OCI-LY7 (cell line): ENCODE measurements around the gene MKI67. TPM values are rescaled to one million over a fixed set of nuclear protein-coding genes. Genes with fewer than 3 reads are reported as not detected.
"Not testable (repeated sequence)": the region's sequence is repeated elsewhere in the genome, so short reads cannot be mapped to it uniquely, and the experiment has no call there.

Experiments used
- BruUV-seq: library from RNA; stranded (reverse); fragments of 400-500 nt; replicated peaks from 2 replicates; lab custom pipeline; 2021; lab: Mats Ljungman, UMichigan
- CTCF ChIA-PET: fragments of 300-600 bp; sonication (Branson Sonifier 250); formaldehyde crosslinking; loops from one replicate; lab custom pipeline; 2022; ENCODE audit warnings: antibody characterized with exemption; ENCODE audit not compliant: unreplicated experiment; lab: Charles Lee
- POLR2A ChIA-PET: fragments of 300-600 bp; sonication (Branson Sonifier 250); formaldehyde crosslinking; loops from one replicate; lab custom pipeline; 2022; ENCODE audit warnings: antibody characterized with exemption; lab: Charles Lee
- DNase-seq: peaks from one replicate; pipeline ENCODE4 v3.0.0-alpha.2; 2015; ENCODE audit warnings: low spot score
- H2AFZ ChIP-seq: fragments of 200-600 bp; sonication (generic), shearing (Covaris generic); 2 replicates; pipeline ENCODE4 v1.6.1; 2014; ENCODE audit warnings: mild to moderate bottlenecking, antibody characterized with exemption, low read length, moderate library complexity
- H3K27ac ChIP-seq: fragments of 200-600 bp; sonication (generic); 2 replicates; pipeline ENCODE4 v1.5.1; 2014; ENCODE audit warnings: mixed run types, low read depth, mild to moderate bottlenecking, moderate library complexity, low read length, inconsistent platforms; ENCODE audit not compliant: poor library complexity, severe bottlenecking
- H3K36me3 ChIP-seq: fragments of 200-600 bp; sonication (generic); 2 replicates; pipeline ENCODE4 v1.6.1; 2014; ENCODE audit warnings: mild to moderate bottlenecking, antibody characterized with exemption, low read length, moderate library complexity, mixed read lengths; ENCODE audit not compliant: insufficient read depth
- H3K4me1 ChIP-seq: fragments of 200-600 bp; sonication (generic); 2 replicates; pipeline ENCODE4 v1.5.1; 2014; ENCODE audit warnings: mild to moderate bottlenecking, low read length; ENCODE audit not compliant: insufficient read depth, poor library complexity, severe bottlenecking
- H3K4me2 ChIP-seq: fragments of 200-600 bp; sonication (generic); 2 replicates; pipeline ENCODE4 v1.6.1; 2014; ENCODE audit warnings: mild to moderate bottlenecking, low read length
- H3K4me3 ChIP-seq: fragments of 200-600 bp; sonication (generic); 2 replicates; pipeline ENCODE4 v1.5.1; 2014; ENCODE audit warnings: mild to moderate bottlenecking, low read depth, low read length; ENCODE audit not compliant: poor library complexity, severe bottlenecking
- H3K79me2 ChIP-seq: fragments of 200-600 bp; sonication (generic); 2 replicates; pipeline ENCODE4 v1.6.1; 2016; ENCODE audit warnings: low read depth, mild to moderate bottlenecking, low read length, moderate library complexity, mixed read lengths; ENCODE audit not compliant: insufficient read depth
- H3K9me2 ChIP-seq: fragments of 200-600 bp; sonication (generic); 2 replicates; pipeline ENCODE4 v1.6.1; 2016; ENCODE audit warnings: mild to moderate bottlenecking, low read length, mixed read lengths; ENCODE audit not compliant: insufficient read depth
- H3K9me3 ChIP-seq: fragments of 200-600 bp; sonication (generic); 2 replicates; pipeline ENCODE4 v1.6.1; 2014; ENCODE audit warnings: mild to moderate bottlenecking, mixed run types, low read length, mixed read lengths
- H4K20me1 ChIP-seq: fragments of 200-600 bp; sonication (generic); 2 replicates; pipeline ENCODE4 v1.6.1; 2014; ENCODE audit warnings: mild to moderate bottlenecking, antibody characterized with exemption, low read length, moderate library complexity, mixed read lengths; ENCODE audit not compliant: insufficient read depth
- CTCF ChIP-seq: fragments of 200-600 bp; sonication (generic); conservative IDR thresholded peaks from 2 replicates; pipeline ENCODE4 v1.5.1; 2014; ENCODE audit warnings: mild to moderate bottlenecking, antibody characterized with exemption, low read length, moderate library complexity, mixed read lengths
- EZH2phosphoT487 ChIP-seq: fragments of 200-600 bp; sonication (generic); IDR thresholded peaks from 2 replicates; pipeline ENCODE4 v1.6.1; 2018; ENCODE audit warnings: low read depth, borderline replicate concordance, mild to moderate bottlenecking, mixed run types, antibody characterized with exemption, low read length, moderate library complexity, mixed read lengths
- intact Hi-C: fragments of 100-400 bp; cut with micrococcal nuclease; formaldehyde crosslinking; loops from one replicate; pipeline ENCODE4 v1.10.0; 2022; ENCODE audit not compliant: unreplicated experiment
- total RNA-seq, 2 experiments: library from RNA; depleted of rRNA in 1 of 2; stranded (reverse); fragments of >200 nt in 1 of 2; shearing (Covaris generic) in 1 of 2; gene quantifications; 2 replicates each; pipeline ENCODE4 v1.2.3, GENCODE V29; 2014 to 2022

The MKI67 gene
- total RNA-seq, 2 experiments from 2014 or later: 139 to 192 TPM

GRCh38 chr10:128095027-128095752, 31.0 kb downstream of the MKI67 start:
- CTCF ChIA-PET: no interaction called here
- no peak overlapping the region for H3K4me2 ChIP-seq
- no peak overlapping the region for H3K4me3 ChIP-seq
- TF ChIP-seq CTCF (no peak), EZH2phosphoT487 (no peak)
- intact Hi-C loops: no loop called here
- POLR2A ChIA-PET: interaction anchor here (0.6 to 1.5 kb wide), 2 partner anchors 12 to 17 kb away, joined by 3 to 6 read pairs; no protein-coding TSS in a partner anchor
- no peak overlapping the region for H3K27ac ChIP-seq
- no peaks in the 10 kb centered on the region for H3K4me1 ChIP-seq
- no TSS peak for BruUV-seq
- H3K79me2 ChIP-seq: no peaks in the 10 kb centered on the region
- peaks cover 8% of the 10 kb centered on the region; the same call in 1 of the 2 replicates for H4K20me1 ChIP-seq
- peaks cover 54% of the 10 kb centered on the region for H3K36me3 ChIP-seq
- no peaks in the 10 kb centered on the region for H3K9me3 ChIP-seq
- no peaks in the 10 kb centered on the region for H3K9me2 ChIP-seq
- no peak overlapping the region for H2AFZ ChIP-seq
- DNase-seq: peak; percentile 16

- peaks cover 48% of the 10 kb centered on the region for H3K36me3 ChIP-seq
- H3K4me2 ChIP-seq, POLR2A ChIA-PET, BruUV-seq, CTCF ChIA-PET, H3K79me2 ChIP-seq, H3K4me1 ChIP-seq, H3K9me3 ChIP-seq, DNase-seq, H3K27ac ChIP-seq, H2AFZ ChIP-seq, H3K4me3 ChIP-seq, H3K9me2 ChIP-seq, intact Hi-C loops, H4K20me1 ChIP-seq: not testable (repeated sequence)
These were observed 31.6 kb downstream of the MKI67 start for GRCh38 chr10:128094596-128094995.

- CTCF ChIA-PET: no interaction called here
- H3K4me2 ChIP-seq: no peak overlapping the region
- no peaks in the 10 kb centered on the region for H3K79me2 ChIP-seq
- 0 out of 2 replicates have a peak, but pooled peaks cover 3% of the 10 kb centered on the region for H4K20me1 ChIP-seq
- no peak for TF ChIP-seq CTCF
- POLR2A ChIA-PET: no interaction called here
- peaks cover 27% of the 10 kb centered on the region for H3K36me3 ChIP-seq
- no peaks in the 10 kb centered on the region for H3K9me3 ChIP-seq
- DNase-seq: no peak
- peaks cover under 1% of the 10 kb centered on the region for H3K4me1 ChIP-seq
- intact Hi-C loops: no loop called here
- no peak overlapping the region for H3K4me3 ChIP-seq
- H2AFZ ChIP-seq: no peak overlapping the region
- H3K27ac ChIP-seq: no peak overlapping the region
- BruUV-seq: no TSS peak
- H3K9me2 ChIP-seq: no peaks in the 10 kb centered on the region
These were observed 33.8 kb downstream of the MKI67 start for GRCh38 chr10:128092454-128092853.
